ENCODE measurements around the gene PPP2R5D. TPM values are rescaled to one million over a fixed set of nuclear protein-coding genes. Genes with fewer than 3 reads are reported as not detected.

PPP2R5D gene
- total and polyA plus RNA-seq, 2 of the 4 experiments (the other 2 are of a cell fraction) = 55.6 to 68.8 TPM

GRCh38 chr6:42973926-42974325 lies 10.4 kb upstream of the PPP2R5D start:
- Histone ChIP-seq H3K36me3 (ENCODE audit: control insufficient read depth, insufficient read depth, low read length) (peaks cover 15% of the 10 kb centered on the region), H4K5ac (ENCODE audit: low read depth, low read length) (no peak overlapping the region), H4K8ac (ENCODE audit: low read depth in 2 of 2, low read length in 2 of 2) (no peak overlapping the region), H2BK5ac (ENCODE audit: low read depth, low read length, poor library complexity, severe bottlenecking) (no peak overlapping the region), H3K79me1 (ENCODE audit: low read depth in 1 of 2, low read length in 2 of 2) (peaks cover 13 to 57% of the 10 kb centered on the region in 2 experiments), H2AK5ac (ENCODE audit: low read depth, low read length) (no peak overlapping the region), H3K9me3 (ENCODE audit: control insufficient read depth, insufficient read depth, low read length) (no peaks in the 10 kb centered on the region), H2AFZ (replicated peaks; ENCODE audit: low read length, poor library complexity) (no peak overlapping the region), H3K27me3 (ENCODE audit: control insufficient read depth, insufficient read depth, low read length) (no peaks in the 10 kb centered on the region), H3K4me3 (ENCODE audit: insufficient read depth, low read depth, low read length) (no peak overlapping the region), H3K9ac (ENCODE audit: low read depth, low read length) (no peak overlapping the region), H3K56ac (ENCODE audit: extremely low read depth, insufficient read depth, low read length) (no peak overlapping the region), H2AK9ac (replicated peaks; ENCODE audit: low read depth, low read length, poor library complexity) (no peak overlapping the region), H2BK15ac (ENCODE audit: low read depth, low read length) (no peak overlapping the region), H3K18ac (ENCODE audit: low read depth, low read length) (no peak overlapping the region), H3K23ac (ENCODE audit: low read depth, low read length) (no peak overlapping the region), H3K9me1 (ENCODE audit: insufficient read depth, low read length) (peaks cover 29% of the 10 kb centered on the region), H4K20me1 (ENCODE audit: insufficient read depth, low read length) (peaks cover 14% of the 10 kb centered on the region; the same call in 1 of the 2 replicates), H3K4me2 (ENCODE audit: low read depth, low read length) (no peak overlapping the region), H3K4ac (ENCODE audit: low read depth, low read length) (no peak overlapping the region), H4K91ac (ENCODE audit: insufficient read depth, low read depth, low read length) (no peak overlapping the region), H3K27ac (ENCODE audit: insufficient read depth, low read length) (no peak overlapping the region), H3K14ac (replicated peaks; ENCODE audit: low read depth, low read length) (no peak overlapping the region), H3K4me1 (ENCODE audit: control insufficient read depth, insufficient read depth, low read length) (peaks cover 10% of the 10 kb centered on the region), H2BK120ac (ENCODE audit: low read depth, low read length) (no peak overlapping the region), H2BK20ac (ENCODE audit: low read depth, low read length) (no peak overlapping the region)
- POLR2A ChIA-PET (ENCODE audit: unreplicated experiment) = no interaction called here
- no peak for DNase-seq
- TF ChIP-seq MAZ (IDR thresholded peaks at IDR 0.05; ENCODE audit: borderline replicate concordance, low read depth, low read length) (no peak), MXI1 (IDR thresholded peaks at IDR 0.05; ENCODE audit: borderline replicate concordance, low read depth, low read length) (no peak), RAD21 (IDR thresholded peaks at IDR 0.05; ENCODE audit: low read length) (no peak), CEBPB (IDR thresholded peaks at IDR 0.05; ENCODE audit: low read depth, low read length) (no peak), CTCF (conservative IDR thresholded peaks at IDR 0.05; ENCODE audit: low read depth, low read length) (no peak), MAFK (IDR thresholded peaks at IDR 0.05; ENCODE audit: low read depth, low read length) (no peak), POLR2A (IDR thresholded peaks at IDR 0.05; ENCODE audit: low read depth, low read length) (no peak), RCOR1 (IDR thresholded peaks at IDR 0.05; ENCODE audit: insufficient replicate concordance, low read length) (no peak), SMC3 (IDR thresholded peaks at IDR 0.05; ENCODE audit: low read depth, low read length) (no peak), RFX5 (IDR thresholded peaks at IDR 0.05; ENCODE audit: low read depth, low read length) (no peak), NFE2L2 (IDR thresholded peaks at IDR 0.05; ENCODE audit: low read depth, low read length) (no peak), BHLHE40 (IDR thresholded peaks at IDR 0.05; ENCODE audit: low read depth, low read length) (no peak), FOS (IDR thresholded peaks at IDR 0.05; ENCODE audit: low read depth, low read length) (no peak), CHD1 (IDR thresholded peaks at IDR 0.05; ENCODE audit: low read depth, low read length) (no peak)
- TF ChIP-seq, protein P1, sequence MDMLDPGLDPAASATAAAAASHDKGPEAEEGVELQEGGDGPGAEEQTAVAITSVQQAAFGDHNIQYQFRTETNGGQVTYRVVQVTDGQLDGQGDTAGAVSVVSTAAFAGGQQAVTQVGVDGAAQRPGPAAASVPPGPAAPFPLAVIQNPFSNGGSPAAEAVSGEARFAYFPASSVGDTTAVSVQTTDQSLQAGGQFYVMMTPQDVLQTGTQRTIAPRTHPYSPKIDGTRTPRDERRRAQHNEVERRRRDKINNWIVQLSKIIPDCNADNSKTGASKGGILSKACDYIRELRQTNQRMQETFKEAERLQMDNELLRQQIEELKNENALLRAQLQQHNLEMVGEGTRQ (IDR thresholded peaks at IDR 0.05; ENCODE audit: low read depth, low read length) = no peak
- TF ChIP-seq, protein P2, sequence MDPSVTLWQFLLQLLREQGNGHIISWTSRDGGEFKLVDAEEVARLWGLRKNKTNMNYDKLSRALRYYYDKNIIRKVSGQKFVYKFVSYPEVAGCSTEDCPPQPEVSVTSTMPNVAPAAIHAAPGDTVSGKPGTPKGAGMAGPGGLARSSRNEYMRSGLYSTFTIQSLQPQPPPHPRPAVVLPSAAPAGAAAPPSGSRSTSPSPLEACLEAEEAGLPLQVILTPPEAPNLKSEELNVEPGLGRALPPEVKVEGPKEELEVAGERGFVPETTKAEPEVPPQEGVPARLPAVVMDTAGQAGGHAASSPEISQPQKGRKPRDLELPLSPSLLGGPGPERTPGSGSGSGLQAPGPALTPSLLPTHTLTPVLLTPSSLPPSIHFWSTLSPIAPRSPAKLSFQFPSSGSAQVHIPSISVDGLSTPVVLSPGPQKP (IDR thresholded peaks at IDR 0.05; ENCODE audit: borderline replicate concordance, low read depth, low read length) = no peak
- WGBS, 2 experiments (ENCODE audit: extremely low coverage in 2 of 2, insufficient read length in 1 of 2) = no CpG with 5 or more reads among the region's 3 CpGs
- dilution Hi-C loops (cut with HindIII; ENCODE audit: low sequenced_read_pairs, unreplicated experiment) (no loop called here), in situ Hi-C loops (cut with MboI; ENCODE audit: low sequenced_read_pairs) (no loop called here), intact Hi-C loops (cut with micrococcal nuclease) (no loop called here)
- ATAC-seq (ENCODE audit: low read depth) = no peak
- no TSS peak for BruUV-seq (replicated peaks)
- CTCF ChIA-PET = no interaction called here

Data from IMR-90 (cell line).